Measurements from ENCODE around the gene LRIF1.
A peak's percentile ranks its signal among the peaks of the same experiment; 100 is the strongest.
"Not testable (repeated sequence)": the region's sequence is repeated elsewhere in the genome, so short reads cannot be mapped to it uniquely, and the experiment has no call there.

The LRIF1 gene

DNA sequence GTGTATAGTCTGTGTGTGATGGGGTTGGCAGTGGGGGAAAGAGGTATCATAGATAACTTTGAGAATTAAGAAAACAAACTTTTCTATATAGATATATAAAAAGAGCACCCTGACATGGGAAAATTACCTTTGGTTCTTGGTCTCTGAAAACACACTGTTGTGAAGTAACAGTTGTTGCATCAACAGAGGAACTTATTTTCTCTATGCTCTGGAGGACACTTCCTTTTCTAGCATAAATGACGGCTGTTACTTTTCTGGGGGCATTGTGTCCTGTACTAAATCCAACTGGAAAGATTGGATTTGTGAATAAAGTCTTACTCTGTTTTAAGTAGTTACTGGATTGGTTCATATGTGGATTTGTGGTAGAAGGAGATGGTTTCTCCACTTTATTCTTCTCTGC is 12.6 kb downstream of the LRIF1 start:
- no peak for DNase-seq (ENCODE audit: low read depth)

DNA sequence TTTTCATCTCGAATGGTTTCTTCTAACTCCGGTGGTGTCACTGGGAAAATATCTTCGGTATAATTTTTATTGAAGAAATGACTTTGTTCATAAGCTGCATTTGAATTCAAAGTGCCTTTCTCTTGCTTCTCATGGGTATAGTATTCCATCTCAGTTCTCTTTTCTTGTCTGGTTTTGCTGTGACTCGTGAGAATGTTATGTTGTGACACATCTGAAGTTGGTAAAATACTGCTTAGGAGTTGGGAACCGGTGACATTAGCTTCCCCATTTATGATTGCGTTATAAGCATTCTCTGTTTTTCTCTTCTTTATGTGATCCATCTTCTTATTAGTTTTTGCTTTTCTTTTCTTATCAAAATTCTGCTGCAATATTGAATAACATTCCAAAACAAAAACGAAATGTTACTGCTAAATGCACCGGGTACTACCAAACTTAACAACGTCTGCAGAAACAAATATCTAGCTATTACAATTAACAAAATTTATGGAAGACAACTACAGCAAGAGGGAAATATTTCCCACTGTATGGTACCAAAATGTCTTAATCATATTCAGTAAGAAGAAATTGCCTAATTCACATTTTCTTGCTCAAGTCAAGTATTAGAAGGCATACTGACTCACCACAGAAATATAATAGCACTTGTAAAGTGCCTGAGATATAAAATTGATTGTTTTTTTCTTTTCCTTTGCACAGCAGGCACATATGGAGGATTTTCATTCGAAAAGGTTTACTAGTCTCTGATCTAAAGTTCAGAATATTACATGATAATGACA is 15.5 kb downstream of the LRIF1 start:
- DNase-seq (ENCODE audit: low read depth) = no peak

DNA sequence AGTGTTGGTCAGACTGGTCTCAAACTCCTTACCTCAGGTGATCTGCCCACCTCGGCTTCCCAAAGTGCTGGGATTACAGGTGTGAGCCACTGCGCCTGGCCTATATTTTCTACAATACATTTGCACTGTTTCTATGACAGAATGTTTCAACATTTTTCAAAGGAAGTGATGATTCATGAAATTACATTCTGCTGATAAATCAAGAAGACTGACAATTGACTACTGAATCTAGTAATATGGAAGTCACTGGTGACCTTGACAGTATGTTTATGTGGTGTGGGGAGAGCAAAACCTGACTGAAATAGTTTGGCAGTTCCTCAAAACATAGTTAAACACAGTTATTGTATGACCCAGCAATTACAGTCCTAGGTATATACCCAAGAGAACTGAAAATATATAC is 18.1 kb downstream of the LRIF1 start:
- no peak for DNase-seq (ENCODE audit: low read depth)

DNA sequence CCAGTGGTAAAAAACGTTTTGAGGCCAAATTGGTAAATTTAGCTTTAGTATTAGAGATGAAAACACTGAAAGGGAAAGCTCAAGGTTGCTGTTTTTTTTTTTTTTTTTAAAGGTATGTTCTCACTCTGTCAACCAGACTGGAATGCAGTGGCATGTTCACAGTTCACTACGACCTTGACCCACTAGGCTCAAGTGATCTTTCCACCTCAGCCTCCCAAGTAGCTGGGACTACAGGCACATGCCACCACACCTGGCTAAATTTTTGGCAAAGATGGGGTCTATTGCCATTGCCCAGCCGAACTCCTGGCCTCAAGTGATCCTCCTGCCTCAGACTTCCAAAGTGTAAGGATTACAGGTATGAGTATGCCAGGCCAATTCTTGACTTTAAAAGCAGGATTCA is 18.9 kb downstream of the LRIF1 start:
- no peak for DNase-seq (ENCODE audit: low read depth)

DNA sequence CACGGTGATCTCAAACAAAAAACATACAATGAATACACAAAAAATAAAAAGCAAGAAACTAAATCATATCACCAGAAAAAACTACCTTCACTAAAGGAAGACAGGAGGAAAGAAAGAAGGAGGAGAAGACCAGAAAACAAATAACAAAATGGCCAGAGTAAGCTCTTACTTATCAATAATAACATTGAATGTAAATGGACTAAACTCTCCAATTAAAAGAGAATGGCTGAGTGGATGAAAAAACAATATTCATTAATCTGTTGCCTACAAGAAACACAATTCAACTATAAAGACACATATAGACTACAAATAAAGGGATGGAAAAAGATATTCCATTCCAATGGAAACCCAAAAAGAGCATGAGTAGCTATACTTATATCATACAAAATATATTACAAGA is 27.2 kb downstream of the LRIF1 start:
- DNase-seq (ENCODE audit: low read depth) = no peak

DNA sequence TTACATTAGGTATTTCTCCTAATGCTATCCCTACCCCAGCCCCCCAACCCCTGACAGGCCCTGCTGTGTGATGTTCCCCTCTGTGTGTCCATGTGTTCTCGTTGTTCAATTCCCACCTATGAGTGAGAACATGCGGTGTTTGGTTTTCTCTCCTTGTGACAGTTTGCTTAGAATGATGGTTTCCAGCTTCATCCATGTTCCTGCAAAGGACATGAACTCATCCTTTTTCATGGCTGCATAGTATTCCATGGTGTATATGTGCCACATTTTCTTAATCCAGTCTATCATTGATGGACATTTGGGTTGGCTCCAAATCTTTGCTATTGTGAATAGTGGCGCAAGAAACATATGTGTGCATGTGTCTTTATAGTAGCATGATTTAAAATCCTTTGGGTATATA is 32.6 kb downstream of the LRIF1 start:
- not testable (repeated sequence) for DNase-seq (ENCODE audit: low read depth)

DNA sequence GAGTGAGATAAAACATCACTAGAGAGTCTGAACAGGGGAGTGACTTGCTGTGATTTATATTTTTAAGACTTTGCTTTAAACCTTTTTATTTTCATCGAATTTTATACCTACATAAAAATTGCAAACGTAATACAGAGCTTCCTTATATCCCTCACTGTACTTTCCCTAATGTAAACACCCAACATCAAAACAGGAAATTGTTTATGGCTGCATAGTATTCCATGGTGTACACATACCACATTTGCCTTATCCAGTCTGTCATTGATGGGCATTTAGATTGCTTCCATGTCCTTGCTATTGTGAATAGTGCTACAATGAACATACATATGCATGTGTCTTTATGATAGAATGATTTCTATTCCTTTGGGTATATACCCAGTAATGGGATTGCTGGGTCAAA is 34.8 kb downstream of the LRIF1 start:
- DNase-seq (ENCODE audit: low read depth) = no peak

DNA sequence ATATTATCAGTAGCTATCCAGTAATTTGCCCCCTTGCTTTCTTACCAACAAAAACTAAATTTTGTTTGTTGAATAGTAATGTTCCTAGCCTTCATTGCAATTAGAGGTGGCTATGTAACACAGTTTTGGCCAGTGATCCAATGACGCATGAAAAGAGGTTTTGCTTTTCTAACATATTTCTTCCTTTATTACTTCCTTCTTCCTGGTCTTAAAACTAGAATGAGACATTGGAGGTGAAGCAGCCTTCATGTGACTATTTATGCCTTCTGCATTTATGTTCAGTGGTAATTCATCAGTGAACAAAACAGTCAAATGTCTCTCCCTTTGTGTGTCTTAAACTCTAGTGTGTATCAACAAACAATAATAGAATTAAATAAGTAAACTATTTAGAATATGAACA is 35.5 kb downstream of the LRIF1 start:
- DNase-seq (ENCODE audit: low read depth) = no peak

DNA sequence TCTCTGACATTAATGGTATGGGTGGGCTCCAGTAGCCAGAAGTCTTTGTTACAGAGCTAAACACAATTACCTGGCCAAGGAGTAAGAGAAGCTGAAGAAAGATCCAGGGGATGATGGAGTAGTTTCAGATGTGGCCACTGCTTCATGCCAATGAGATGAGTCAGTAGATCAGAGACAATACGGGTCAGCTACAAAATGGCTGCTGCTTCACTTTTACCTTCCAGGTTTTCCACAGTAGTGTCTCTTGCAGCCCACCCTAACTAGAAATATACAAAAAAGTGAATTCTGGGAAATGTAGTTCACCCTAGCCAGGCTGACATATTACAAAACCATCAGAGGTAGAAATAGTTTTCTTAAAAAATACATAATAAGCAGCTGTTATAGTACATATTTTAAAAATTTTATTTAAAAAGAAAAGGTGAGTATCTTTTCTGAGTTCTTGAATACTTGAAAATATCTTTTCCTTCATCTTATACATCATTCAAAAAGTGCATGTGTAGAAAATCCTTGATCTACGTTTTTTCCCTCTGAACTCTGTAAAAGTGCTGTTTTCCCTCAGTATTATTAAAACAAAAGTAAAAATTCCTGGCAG is 36.1 kb downstream of the LRIF1 start:
- no peak for DNase-seq (ENCODE audit: low read depth)

DNA sequence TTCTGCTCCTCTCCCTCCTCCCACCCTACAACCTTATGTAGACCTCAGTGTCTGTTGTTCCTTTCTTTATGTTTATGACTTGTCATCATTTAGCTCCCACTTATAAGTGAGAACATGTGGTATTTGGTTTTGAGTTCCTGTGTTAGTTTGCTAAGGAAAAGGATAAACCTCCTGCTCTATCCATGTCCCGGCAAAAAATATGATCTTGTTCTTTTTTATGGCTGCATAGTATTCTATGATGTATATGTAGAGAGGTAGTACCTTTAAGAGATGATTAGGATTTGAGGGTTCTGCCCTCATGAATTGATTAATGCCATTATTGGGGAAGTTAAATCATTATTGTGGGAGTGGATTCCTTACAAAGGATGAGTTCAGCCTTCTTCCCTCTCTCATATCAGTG is 41.8 kb downstream of the LRIF1 start:
- no peak for DNase-seq (ENCODE audit: low read depth)

DNA sequence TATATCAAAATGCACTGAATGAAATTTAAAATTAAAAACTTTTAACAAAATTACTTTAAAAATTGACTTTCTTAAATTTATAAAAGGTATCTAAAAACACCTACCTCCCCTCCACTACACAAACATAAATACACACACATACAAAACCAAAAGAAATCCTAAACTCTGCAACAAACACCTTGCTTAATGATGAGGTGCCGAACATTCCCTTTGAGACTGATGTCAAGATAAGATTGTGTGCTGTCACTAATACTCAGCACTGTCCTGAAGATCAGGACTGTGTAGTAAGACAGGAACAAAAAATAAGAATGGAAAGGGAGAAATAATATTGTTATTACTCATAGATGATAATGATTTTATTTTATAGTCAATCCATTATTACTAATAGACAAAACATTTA is 45.7 kb downstream of the LRIF1 start:
- no peak for DNase-seq (ENCODE audit: low read depth)

DNA sequence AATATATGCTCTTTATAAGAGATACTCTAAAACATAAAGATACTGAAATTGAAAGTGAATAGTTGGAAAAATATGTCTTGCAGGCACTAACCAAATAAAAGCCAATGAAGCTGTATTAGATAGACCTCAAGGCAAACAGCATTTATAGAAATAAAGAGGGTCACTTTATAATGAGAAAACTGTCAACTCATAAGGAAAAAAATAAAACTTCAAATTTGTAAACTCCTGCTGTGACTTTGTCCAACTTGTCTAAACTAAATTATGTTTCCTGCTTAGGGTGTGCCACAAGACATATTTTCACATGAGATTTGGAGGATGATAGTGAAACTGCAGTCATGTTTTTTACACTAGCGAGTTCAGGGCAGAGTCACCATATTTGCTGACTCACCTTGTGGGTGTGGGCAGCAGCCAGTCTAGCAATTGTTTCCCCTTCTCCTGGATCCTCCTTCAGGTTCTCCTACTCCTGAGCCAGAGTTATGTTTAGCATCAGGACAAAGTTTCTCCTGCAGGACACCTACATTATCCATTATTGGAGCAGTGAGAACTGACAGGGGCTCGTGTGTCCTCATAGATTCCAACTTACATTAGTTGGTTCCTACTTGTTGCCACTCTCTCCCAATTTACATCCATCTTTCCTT is 46.9 kb downstream of the LRIF1 start:
- DNase-seq (ENCODE audit: low read depth) = peak; percentile 36

DNA sequence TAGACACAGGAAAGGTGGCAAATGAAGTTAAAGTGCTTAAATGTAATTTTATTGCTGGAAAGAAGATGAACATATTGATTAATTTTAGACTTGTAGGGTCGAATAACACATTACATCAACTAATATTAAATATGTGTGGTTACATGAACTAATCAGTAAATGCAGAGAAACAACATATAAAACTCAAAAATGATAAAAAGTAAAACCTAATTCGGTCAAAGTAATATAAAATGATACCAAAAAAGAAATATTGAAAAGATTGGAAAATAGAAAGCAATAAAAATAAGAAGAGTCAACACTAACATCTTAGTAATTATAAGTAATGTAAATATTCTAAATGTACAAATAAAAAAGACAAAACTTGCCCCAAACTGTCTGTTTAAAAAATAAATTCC is 47.5 kb downstream of the LRIF1 start:
- no peak for DNase-seq (ENCODE audit: low read depth)

DNA sequence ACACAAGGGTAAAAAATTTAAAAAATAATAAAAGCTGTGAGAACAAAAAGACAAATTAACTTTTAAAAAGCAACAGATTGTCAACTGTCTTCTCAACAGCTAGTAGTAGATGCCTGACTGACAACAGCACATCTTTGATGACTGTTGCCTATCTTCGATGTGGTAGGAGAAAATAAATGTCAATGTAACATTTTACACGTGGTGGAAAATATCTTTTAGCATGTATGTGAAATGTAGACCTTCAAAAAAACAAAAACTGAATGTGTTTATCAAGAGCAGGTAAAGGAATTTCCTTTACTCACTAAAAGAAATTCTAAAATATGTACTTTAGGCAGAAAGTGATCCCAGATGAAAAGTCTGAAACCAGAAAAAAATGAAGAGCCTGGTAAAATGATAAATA is 47.9 kb downstream of the LRIF1 start:
- no peak for DNase-seq (ENCODE audit: low read depth)

DNA sequence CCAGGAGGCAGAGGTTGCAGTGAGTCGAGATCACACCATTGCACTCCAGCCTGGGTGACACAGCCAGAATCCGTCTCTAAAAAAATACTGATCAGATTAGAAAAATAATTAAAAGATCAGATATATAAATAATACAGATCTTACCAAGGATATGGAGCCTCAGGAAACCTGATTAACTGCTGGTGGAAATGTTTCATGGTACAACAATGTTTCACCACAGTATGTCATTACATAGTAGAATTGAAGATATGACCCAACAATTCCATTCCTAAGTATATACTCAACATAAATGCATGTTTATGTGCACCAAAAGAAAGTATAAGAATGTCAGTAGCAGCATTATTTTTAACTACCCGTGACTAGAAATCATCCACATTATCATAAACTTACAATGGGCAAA is 49.0 kb downstream of the LRIF1 start:
- no peak for DNase-seq (ENCODE audit: low read depth)

DNA sequence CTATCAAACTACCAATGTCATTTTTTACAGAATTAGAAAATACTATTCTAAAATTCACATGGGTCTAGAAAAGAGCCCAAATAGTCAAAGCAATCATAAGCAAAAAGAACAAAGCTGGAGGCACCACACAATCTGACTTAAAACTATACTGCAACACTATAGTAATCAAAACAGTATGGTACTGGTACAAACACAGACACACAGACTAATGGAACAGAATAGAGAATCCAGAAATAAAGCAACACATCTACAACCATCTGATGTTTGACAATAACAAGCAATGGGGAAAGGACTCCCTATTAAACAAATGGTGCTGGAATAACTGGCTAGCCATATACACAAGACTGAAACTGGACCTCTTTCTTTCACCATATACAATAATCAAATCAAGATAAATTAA is 50.9 kb downstream of the LRIF1 start:
- DNase-seq (ENCODE audit: low read depth) = no peak

DNA sequence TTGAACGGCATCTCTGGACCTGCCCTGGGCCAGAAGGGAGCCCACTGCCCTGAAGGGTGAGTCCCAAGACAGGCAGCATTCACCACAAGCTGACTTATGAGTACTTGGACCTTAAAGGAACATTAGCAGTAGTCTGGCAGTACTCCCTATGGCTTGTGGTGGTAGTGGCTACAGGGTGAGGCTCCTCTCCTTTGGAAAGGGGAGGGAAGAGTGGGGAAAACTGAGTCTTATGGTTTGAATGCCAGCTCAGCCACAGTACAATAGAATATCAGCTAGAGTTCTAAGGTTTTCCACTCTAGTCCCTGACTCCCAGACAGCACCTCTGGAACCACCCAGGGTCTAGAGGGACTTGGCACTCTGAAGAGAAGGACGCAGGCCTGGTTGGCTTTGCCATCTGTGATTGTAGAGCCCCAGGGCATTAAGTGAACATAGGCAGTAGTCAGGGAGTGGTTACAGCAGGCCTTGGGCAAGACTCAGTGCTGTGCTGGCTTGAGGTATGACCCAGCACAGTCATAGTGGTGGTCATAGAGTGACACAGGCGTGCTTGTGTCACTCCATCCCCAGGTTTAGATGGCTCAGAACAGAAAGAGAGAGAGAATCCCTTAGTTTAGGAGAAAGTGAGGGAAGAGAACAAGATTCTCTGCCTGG is 59.7 kb downstream of the LRIF1 start:
- DNase-seq (ENCODE audit: low read depth) = no peak

DNA sequence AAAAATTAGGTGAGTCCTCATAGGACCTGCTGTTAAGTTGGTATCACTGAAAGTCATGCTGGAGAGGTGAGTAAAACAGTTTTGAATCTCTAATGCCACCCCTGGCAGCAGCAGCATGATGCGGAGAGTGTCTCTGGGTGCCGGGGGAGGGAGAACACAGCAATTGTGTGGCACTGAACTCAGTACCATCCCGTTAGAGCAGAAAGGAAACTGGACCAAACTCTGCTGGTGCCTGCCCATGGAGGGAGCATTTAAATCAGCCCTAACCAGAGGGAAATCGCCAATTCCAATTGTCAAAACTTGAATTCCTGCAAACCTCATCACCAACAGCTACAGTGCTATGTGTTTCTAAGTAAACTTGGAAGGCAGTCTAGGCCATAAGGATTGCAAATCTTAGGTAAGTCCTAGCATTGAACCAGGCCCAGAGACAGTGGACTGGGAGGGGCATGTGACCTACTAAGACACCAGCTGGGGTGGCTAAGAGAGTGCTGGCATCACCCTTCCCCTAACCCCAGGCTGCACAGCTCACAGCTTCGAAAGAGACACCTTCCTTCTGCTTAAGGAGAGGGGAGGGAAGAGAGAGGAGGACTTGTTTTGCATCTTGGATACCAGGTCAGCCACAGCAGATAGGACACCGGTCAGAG is 60.8 kb downstream of the LRIF1 start:
- DNase-seq (ENCODE audit: low read depth) = no peak

DNA sequence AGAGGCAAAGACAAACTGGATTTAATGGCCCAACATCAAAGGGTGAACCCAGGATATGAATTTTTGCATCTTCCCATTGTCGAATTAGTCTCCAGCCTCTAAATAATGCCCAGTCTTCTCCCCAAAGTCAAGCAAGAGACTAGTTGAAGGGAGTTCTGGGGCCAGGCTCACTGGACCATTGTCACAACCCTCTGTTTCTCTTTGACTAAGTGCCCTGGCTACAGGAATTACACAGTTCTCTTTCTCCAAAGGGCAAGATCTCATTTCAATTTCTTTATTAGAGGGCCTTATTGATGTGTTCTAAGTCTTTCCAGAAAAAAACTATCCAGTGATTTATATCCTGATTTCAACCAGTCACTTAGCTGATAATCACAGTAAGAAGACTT is 64.3 kb downstream of the LRIF1 start:
- DNase-seq (ENCODE audit: low read depth) = no peak

DNA sequence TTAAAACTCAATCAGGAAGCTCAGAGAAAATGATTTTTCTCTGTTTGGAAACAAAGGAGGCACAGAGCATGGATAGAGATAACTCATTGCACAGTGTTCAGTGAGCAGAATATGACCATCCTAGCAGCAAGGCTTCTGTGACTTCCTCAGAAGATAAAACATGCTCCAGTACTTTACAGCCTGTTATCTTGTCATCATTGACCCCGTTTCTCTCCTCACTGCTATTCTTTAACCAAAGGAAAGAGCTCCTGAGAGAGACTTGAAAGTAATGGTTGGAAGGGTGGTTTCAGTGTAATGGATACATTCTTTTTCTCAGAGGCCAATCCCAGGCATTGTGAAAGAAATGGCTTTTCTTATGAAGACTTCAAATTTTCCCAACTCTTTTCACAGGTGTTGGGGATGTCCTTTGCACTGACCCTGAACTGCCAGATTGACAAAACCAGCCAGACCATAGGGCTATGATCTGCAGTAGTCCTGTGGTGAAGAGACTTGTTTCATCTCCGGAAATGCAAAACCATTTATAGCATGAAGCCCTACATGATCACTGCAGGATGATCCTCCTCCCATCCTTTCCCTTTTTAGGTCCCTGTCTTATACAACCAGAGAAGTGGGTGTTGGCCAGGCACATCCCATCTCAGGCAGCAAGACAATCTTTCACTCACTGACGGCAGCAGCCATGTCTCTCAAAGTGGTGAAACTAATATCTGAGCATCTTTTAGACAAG is 64.8 kb downstream of the LRIF1 start:
- no peak for DNase-seq (ENCODE audit: low read depth)

DNA sequence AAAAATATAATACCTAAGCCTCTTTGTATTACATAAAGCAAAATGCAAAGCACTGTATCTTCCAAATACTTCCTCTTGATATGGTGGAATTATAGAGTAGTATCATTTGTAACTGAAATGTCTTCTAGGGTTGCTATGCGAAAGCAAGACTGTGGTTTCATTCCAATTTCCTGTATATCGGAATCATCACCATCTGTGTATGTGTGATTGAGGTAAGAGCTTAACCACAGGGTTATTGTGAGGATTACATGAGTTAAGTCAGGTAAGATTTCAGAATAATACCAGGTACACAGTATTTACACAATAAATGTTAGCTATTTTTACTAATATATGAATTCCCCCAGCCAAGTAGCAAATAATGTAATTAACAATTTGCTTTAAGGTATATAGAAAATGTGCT is 66.0 kb downstream of the LRIF1 start:
- no peak for DNase-seq (ENCODE audit: low read depth)

Data from CMK (cell line).